ENCODE data around the gene GOLGA6C.
"Not testable (repeated sequence)": the region's sequence is repeated elsewhere in the genome, so short reads cannot be mapped to it uniquely, and the experiment has no call there.

Gene GOLGA6C

GRCh38 chr15:75228787-75229186 is 29.3 kb upstream of the GOLGA6C start:
- no peak for DNase-seq

- DNase-seq: no peak
These were observed 28.7 kb upstream of the GOLGA6C start for GRCh38 chr15:75229191-75230015.

GRCh38 chr15:75230016-75230343 is 28.2 kb upstream of the GOLGA6C start:
- DNase-seq: no peak

- DNase-seq: peak in 2 of 4 experiments; percentile 25 to 43
These were observed 27.4 kb upstream of the GOLGA6C start for GRCh38 chr15:75230551-75231371.

- DNase-seq: no peak
These were observed 26.3 kb upstream of the GOLGA6C start for GRCh38 chr15:75231836-75232235.

- peak in 1 of 4 experiments; percentile 1 for DNase-seq
These were observed 25.8 kb upstream of the GOLGA6C start for GRCh38 chr15:75232252-75232813.

GRCh38 chr15:75232826-75233503 is 25.2 kb upstream of the GOLGA6C start:
- peak in 1 of 4 experiments; percentile 1 for DNase-seq

- DNase-seq: peak in 1 of 4 experiments; percentile 1
These were observed 24.5 kb upstream of the GOLGA6C start for GRCh38 chr15:75233504-75234190.

GRCh38 chr15:75234191-75234810 is 23.8 kb upstream of the GOLGA6C start:
- DNase-seq: peak in 1 of 4 experiments; percentile 1

- no peak for DNase-seq
These were observed 23.0 kb upstream of the GOLGA6C start for GRCh38 chr15:75235051-75235673.

GRCh38 chr15:75235760-75236729 is 22.1 kb upstream of the GOLGA6C start:
- DNase-seq: no peak

- peak in 1 of 4 experiments; percentile 1 for DNase-seq
These were observed 20.7 kb upstream of the GOLGA6C start for GRCh38 chr15:75237316-75237982.

- DNase-seq: peak in 1 of 4 experiments; percentile 0
These were observed 20.0 kb upstream of the GOLGA6C start for GRCh38 chr15:75238150-75238549.

- not testable (repeated sequence) for DNase-seq
These were observed 12.4 kb upstream of the GOLGA6C start for GRCh38 chr15:75245741-75246140.

GRCh38 chr15:75248991-75249390 is 9.1 kb upstream of the GOLGA6C start:
- DNase-seq: not testable (repeated sequence)

GRCh38 chr15:75249726-75250125 is 8.4 kb upstream of the GOLGA6C start:
- DNase-seq: no peak

- DNase-seq: not testable (repeated sequence)
These were observed 6.8 kb upstream of the GOLGA6C start for GRCh38 chr15:75251343-75251742.

- not testable (repeated sequence) for DNase-seq
These were observed 5.8 kb upstream of the GOLGA6C start for GRCh38 chr15:75252285-75252684.
